Measurements from ENCODE around the gene SPOCK2. TPM values are rescaled to one million over a fixed set of nuclear protein-coding genes. Genes with fewer than 3 reads are reported as not detected.

Gene SPOCK2
- polyA plus RNA-seq, 3 donors: 0.20 to 1.6 (median 0.45) TPM

DNA sequence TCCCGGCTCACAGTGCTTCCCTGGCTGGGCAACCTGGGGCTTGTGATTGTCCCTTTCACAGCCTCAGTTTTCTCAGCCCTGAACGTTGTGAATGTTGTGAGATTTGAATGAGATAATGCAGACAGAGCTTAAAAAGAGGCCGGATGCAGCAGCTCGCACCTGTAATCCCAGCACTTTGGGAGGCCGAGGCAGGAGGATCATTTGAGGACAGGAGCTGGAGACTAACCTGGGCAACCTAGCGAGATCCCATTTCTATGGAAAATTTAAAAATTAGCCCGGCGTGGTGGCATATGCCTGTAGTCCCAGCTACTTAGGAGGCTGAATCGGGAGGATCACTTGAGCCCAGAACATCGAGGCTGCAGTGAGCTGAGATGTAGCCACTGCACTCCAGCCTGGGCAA lies 56.6 kb downstream of the SPOCK2 start:
- WGBS (ENCODE audit: insufficient coverage): 99% methylated on average over 9 of the region's 10 CpGs

DNA sequence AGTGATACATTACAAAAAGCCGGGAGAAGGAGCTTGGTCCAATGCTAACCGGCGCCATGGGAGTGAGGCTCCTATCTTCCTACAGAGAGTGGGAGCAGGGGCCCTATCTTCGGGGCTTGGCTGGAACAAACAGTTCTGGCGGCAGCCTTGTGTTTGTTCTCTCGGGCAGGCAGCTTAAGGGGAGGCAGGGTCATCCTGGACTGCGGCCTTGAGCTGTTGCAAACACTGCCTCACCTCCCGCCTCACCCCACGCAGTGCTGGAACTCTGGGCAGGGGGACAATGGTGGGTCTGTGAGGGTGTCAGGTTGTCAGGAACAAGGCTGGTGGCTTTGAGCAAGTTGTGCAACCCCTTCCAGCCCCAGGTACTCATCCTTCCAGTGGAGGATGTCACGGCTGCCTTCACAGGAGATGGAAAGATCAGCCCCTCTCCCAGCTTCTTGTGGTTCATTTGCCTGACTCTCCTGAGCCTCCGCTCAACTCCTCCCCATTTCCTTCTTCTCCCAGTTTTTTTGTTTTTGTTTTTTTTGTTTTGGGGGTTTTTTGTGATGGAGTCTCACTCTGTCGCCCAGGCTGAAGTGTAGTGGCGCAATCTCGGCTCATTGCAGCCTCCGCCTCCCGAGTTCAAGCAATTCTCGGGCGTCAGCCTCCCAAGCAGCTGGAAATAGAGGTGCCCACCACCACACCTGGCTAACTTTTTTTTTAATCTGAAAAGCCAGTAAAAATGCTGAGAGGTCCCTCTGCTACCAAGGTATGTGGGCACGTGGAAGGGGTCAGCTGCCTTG lies 57.4 kb downstream of the SPOCK2 start:
- no peak overlapping the region for H3K4me2 ChIP-seq (replicated peaks; ENCODE audit: extremely low read depth, low read length, poor library complexity, severe bottlenecking)
- no peak overlapping the region for H3K27ac ChIP-seq (ENCODE audit: low read depth in 1 of 2, low read length in 2 of 2)
- no peak overlapping the region for H3K27ac Mint-ChIP-seq
- no peak overlapping the region for H3K9ac ChIP-seq (ENCODE audit: insufficient read depth, low read length, poor library complexity, severe bottlenecking)
- no peaks in the 10 kb centered on the region for H3K36me3 ChIP-seq (replicated peaks in 1 of 2; ENCODE audit: control insufficient read depth in 1 of 2, insufficient read depth in 2 of 2, low read length in 2 of 2)
- no peaks in the 10 kb centered on the region for H3K79me2 ChIP-seq (ENCODE audit: insufficient read depth, low read length)
- H3K27me3 ChIP-seq (ENCODE audit: control insufficient read depth in 2 of 2, insufficient read depth in 2 of 2, low read length in 2 of 2): no peaks in the 10 kb centered on the region
- no peak overlapping the region for H3K4me3 ChIP-seq (replicated peaks in 1 of 3; ENCODE audit: low read depth in 2 of 3, low read length in 3 of 3)
- H3K4me1 Mint-ChIP-seq: no peaks in the 10 kb centered on the region
- TF ChIP-seq, protein P1, sequence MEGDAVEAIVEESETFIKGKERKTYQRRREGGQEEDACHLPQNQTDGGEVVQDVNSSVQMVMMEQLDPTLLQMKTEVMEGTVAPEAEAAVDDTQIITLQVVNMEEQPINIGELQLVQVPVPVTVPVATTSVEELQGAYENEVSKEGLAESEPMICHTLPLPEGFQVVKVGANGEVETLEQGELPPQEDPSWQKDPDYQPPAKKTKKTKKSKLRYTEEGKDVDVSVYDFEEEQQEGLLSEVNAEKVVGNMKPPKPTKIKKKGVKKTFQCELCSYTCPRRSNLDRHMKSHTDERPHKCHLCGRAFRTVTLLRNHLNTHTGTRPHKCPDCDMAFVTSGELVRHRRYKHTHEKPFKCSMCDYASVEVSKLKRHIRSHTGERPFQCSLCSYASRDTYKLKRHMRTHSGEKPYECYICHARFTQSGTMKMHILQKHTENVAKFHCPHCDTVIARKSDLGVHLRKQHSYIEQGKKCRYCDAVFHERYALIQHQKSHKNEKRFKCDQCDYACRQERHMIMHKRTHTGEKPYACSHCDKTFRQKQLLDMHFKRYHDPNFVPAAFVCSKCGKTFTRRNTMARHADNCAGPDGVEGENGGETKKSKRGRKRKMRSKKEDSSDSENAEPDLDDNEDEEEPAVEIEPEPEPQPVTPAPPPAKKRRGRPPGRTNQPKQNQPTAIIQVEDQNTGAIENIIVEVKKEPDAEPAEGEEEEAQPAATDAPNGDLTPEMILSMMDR (IDR thresholded peaks at IDR 0.05): no peak
- WGBS (ENCODE audit: insufficient coverage): 94% methylated on average over 9 of the region's 19 CpGs
- no peak overlapping the region for H2AFZ ChIP-seq (ENCODE audit: insufficient read depth, low read depth, low read length, poor library complexity, severe bottlenecking)
- H3K27me3 Mint-ChIP-seq (ENCODE audit: low read depth in 3 of 3): peaks cover 6 to 12% (median 10%) of the 10 kb centered on the region in 3 donors
- intact Hi-C loops (cut with micrococcal nuclease): no loop called here
- peaks cover 0 to 5% (median 0%) of the 10 kb centered on the region in 7 donors for H3K9me3 Mint-ChIP-seq
- no peaks in the 10 kb centered on the region for H3K9me3 ChIP-seq (replicated peaks in 1 of 2; ENCODE audit: control insufficient read depth in 1 of 2, insufficient read depth in 1 of 2, low read length in 2 of 2)
- H4K20me1 ChIP-seq (ENCODE audit: insufficient read depth, low read length): no peaks in the 10 kb centered on the region
- no peak for DNase-seq
- H3K4me3 Mint-ChIP-seq: no peak overlapping the region
- H3K36me3 Mint-ChIP-seq: no peaks in the 10 kb centered on the region
- H3K4me1 ChIP-seq (ENCODE audit: control insufficient read depth in 1 of 2, insufficient read depth in 2 of 2, low read length in 2 of 2): no peaks in the 10 kb centered on the region

More for the DNA sequence above, 56.6 kb downstream of the SPOCK2 start:
- no peak for DNase-seq
- no peak overlapping the region for H3K27ac ChIP-seq (ENCODE audit: low read depth in 1 of 2, low read length in 2 of 2)
- H3K4me2 ChIP-seq (replicated peaks; ENCODE audit: extremely low read depth, low read length, poor library complexity, severe bottlenecking): no peak overlapping the region
- no peaks in the 10 kb centered on the region for H3K27me3 ChIP-seq (ENCODE audit: control insufficient read depth in 2 of 2, insufficient read depth in 2 of 2, low read length in 2 of 2)
- H3K27ac Mint-ChIP-seq: no peak overlapping the region
- no peak overlapping the region for H3K4me3 ChIP-seq (replicated peaks in 1 of 3; ENCODE audit: low read depth in 2 of 3, low read length in 3 of 3)
- H3K36me3 ChIP-seq (replicated peaks in 1 of 2; ENCODE audit: control insufficient read depth in 1 of 2, insufficient read depth in 2 of 2, low read length in 2 of 2): no peaks in the 10 kb centered on the region
- H4K20me1 ChIP-seq (ENCODE audit: insufficient read depth, low read length): no peaks in the 10 kb centered on the region
- peaks cover 0 to 5% (median 0%) of the 10 kb centered on the region in 7 donors for H3K9me3 Mint-ChIP-seq
- peaks cover 6 to 12% (median 10%) of the 10 kb centered on the region in 3 donors for H3K27me3 Mint-ChIP-seq (ENCODE audit: low read depth in 3 of 3)
- H3K9me3 ChIP-seq (replicated peaks in 1 of 2; ENCODE audit: control insufficient read depth in 1 of 2, insufficient read depth in 1 of 2, low read length in 2 of 2): no peaks in the 10 kb centered on the region
- no peaks in the 10 kb centered on the region for H3K79me2 ChIP-seq (ENCODE audit: insufficient read depth, low read length)
- intact Hi-C loops (cut with micrococcal nuclease): no loop called here
- H2AFZ ChIP-seq (ENCODE audit: insufficient read depth, low read depth, low read length, poor library complexity, severe bottlenecking): no peak overlapping the region
- no peaks in the 10 kb centered on the region for H3K4me1 ChIP-seq (ENCODE audit: control insufficient read depth in 1 of 2, insufficient read depth in 2 of 2, low read length in 2 of 2)
- H3K36me3 Mint-ChIP-seq: no peaks in the 10 kb centered on the region
- TF ChIP-seq, protein P1 (IDR thresholded peaks at IDR 0.05): no peak
- H3K4me3 Mint-ChIP-seq: no peak overlapping the region
- no peaks in the 10 kb centered on the region for H3K4me1 Mint-ChIP-seq
- H3K9ac ChIP-seq (ENCODE audit: insufficient read depth, low read length, poor library complexity, severe bottlenecking): no peak overlapping the region
